Immature natural killer cell (primary cell): Measurements from ENCODE around the gene ANO1. TPM values are rescaled to one million over a fixed set of nuclear protein-coding genes. Genes with fewer than 3 reads are reported as not detected.

Experiments
- DNase-seq, 3 donors: peaks; one replicate each; pipeline ENCODE4 v3.0.0; 2022; ENCODE audit warnings: mixed read lengths in 1 of 3
- H3K27ac Mint-ChIP-seq, 6 donors: one replicate each; pipeline ENCODE4 v1.8.0; 2020; ENCODE audit warnings: mixed read lengths in 6 of 6, mild to moderate bottlenecking in 5 of 6, inconsistent platforms in 4 of 6, moderate library complexity in 3 of 6
- H3K27me3 Mint-ChIP-seq, 3 donors: one replicate each; pipeline ENCODE4 v1.8.0; 2020 to 2021; ENCODE audit warnings: low read depth in 3 of 3, mild to moderate bottlenecking in 3 of 3, mixed read lengths in 3 of 3, moderate library complexity in 3 of 3, inconsistent platforms in 1 of 3
- H3K36me3 Mint-ChIP-seq, 3 donors: one replicate each; pipeline ENCODE4 v1.8.0; 2020; ENCODE audit warnings: mixed read lengths in 3 of 3, inconsistent platforms in 2 of 3, mild to moderate bottlenecking in 2 of 3
- H3K4me1 Mint-ChIP-seq, 2 donors: one replicate each; pipeline ENCODE4 v1.8.0; 2020; ENCODE audit warnings: inconsistent platforms in 2 of 2, mild to moderate bottlenecking in 2 of 2, mixed read lengths in 2 of 2, moderate library complexity in 1 of 2
- H3K4me3 Mint-ChIP-seq, 5 donors: one replicate each; pipeline ENCODE4 v1.8.0; 2020; ENCODE audit warnings: mild to moderate bottlenecking in 5 of 5, mixed read lengths in 5 of 5, inconsistent platforms in 3 of 5, moderate library complexity in 3 of 5
- H3K9me3 Mint-ChIP-seq, 6 donors: one replicate each; pipeline ENCODE4 v1.8.0; 2020; ENCODE audit warnings: mild to moderate bottlenecking in 6 of 6, mixed read lengths in 6 of 6, inconsistent platforms in 4 of 6, moderate library complexity in 3 of 6
- polyA plus RNA-seq, 3 donors: library from polyadenylated mRNA; unstranded; fragments of 300-500 nt; fragmentation: Illumina TruSeq; gene quantifications; one replicate each; pipeline ENCODE4 v1.2.3, GENCODE V29; 2021

ANO1 gene
- polyA plus RNA-seq, 3 donors from 2014 or later = not detected

DNA sequence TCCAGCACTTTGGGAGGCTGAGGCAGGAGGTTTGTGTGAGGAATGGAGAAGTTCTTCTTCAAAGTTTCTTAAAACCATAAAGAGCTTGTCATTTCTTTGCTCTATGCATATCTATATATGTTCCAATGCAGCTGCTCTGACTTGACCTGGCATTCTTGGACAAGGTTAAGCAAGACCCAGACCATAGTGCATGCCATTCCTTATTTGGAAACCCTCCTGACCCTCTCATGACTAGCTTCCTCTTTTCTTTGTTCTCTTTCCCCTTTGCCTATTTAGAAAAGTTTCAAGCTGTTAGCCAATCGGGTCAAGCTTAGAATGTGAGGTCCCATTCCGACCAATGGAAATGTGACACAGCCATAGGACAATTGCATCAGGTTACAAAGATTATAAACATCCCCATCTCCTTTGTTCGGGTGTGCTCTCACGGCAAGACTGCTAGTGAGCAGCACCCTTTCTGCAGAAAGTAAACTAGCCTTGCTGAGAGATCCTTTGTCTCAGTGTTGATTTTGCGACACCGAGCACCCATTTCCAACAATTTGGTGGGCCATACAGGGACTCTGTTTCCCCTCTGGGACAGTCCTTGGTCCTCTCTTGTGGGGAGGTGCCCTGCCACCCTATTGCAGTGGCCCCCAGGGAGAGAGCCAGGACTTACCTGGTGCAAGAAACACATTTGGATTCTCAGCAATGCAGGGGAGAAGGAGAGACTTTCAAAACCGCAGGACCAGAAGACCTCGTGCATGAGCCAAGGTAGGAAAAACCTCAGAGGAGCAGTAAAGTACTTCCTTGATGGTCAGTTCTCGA, 39.9 kb upstream of the ANO1 start:
- Mint-ChIP-seq H3K27me3 (peaks cover 2 to 3% (median 2%) of the 10 kb centered on the region in 3 donors), H3K9me3 (peaks cover 0 to 18% (median 10%) of the 10 kb centered on the region in 6 donors)

DNA sequence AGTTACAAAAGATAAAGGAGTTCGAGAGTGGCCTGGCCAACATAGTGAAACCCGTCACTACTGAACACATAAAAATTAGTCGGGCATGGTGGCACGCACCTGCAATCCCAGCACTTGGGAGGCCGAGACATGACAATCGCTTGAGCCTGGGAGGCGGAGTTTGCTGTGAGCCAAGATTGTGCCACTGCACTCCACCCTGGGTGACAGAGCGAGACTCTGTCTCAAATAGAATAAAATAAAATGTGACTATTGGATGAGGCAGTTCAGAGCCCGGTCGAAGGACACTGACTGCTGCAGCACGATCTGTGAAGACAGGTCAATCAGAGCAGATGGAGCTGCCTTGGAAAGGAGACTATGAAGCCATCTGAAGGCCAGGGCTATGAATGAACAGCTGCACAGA, 37.7 kb upstream of the ANO1 start:
- H3K4me3 Mint-ChIP-seq = no peak overlapping the region
- H3K4me1 Mint-ChIP-seq = no peaks in the 10 kb centered on the region
- no peak for DNase-seq
- no peaks in the 10 kb centered on the region for H3K36me3 Mint-ChIP-seq
- H3K9me3 Mint-ChIP-seq = peaks cover 0 to 20% (median 11%) of the 10 kb centered on the region in 6 donors
- no peak overlapping the region for H3K27ac Mint-ChIP-seq
- H3K27me3 Mint-ChIP-seq = peaks cover 2 to 4% (median 3%) of the 10 kb centered on the region in 3 donors

More for the DNA sequence above, 39.9 kb upstream of the ANO1 start:
- Mint-ChIP-seq H3K36me3 (no peaks in the 10 kb centered on the region), H3K4me1 (no peaks in the 10 kb centered on the region), H3K27ac (no peak overlapping the region), H3K4me3 (no peak overlapping the region)
- DNase-seq = no peak

DNA sequence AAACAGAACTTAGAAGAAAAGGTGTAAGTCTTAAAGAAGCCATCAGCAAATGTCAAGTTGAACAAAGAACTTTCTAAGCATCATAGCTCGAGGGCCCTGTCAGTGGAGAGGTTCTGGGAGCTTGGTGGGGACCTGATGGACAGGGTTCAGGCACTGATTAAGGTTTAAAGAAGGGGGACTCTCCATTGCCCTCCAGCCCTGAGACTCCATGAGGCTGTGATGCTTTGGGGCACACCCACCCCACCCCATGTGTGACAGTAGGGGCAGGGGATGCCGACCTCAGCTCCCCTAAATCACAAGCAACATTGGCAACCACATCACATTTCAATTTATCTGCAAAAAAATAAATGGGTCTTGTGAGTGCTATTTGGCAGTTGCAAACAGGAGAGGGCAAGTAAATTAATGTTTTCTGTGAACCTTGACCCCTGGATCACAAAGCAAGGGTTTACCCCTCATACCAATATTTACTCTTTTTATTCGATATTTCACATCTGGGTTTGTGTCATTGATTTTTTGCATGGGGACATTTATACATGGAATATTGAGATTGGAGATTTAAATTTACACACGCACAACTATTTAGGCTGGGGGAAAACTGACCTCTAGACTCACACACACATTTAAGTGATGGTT, 37.1 kb upstream of the ANO1 start:
- Mint-ChIP-seq H3K27me3 (peaks cover 2 to 4% (median 3%) of the 10 kb centered on the region in 3 donors), H3K27ac (no peak overlapping the region), H3K4me1 (no peaks in the 10 kb centered on the region), H3K4me3 (no peak overlapping the region), H3K9me3 (peaks cover 0 to 20% (median 11%) of the 10 kb centered on the region in 6 donors), H3K36me3 (no peaks in the 10 kb centered on the region)
- no peak for DNase-seq

DNA sequence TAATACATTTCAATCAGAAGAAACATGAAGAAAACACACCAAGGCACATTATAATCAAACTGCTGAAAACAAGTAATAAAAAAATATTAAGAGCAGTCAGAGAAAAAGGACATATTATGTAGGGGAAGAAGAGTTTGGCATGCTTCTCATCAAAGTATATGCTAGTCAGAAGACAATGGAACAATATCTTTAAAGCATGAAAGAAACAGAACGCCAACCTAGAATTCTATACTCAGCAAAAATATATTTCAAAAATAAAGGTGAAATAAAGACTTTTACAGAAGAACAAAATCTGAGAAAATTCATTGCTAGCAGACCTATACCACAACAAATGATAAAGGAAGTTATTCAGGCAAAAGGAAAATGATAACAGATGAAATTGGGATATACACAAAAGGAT, 34.6 kb upstream of the ANO1 start:
- Mint-ChIP-seq H3K27me3 (peaks cover 1 to 2% (median 2%) of the 10 kb centered on the region in 3 donors), H3K4me1 (no peaks in the 10 kb centered on the region), H3K36me3 (no peaks in the 10 kb centered on the region), H3K9me3 (peaks cover 0 to 20% (median 11%) of the 10 kb centered on the region in 6 donors), H3K27ac (no peak overlapping the region), H3K4me3 (no peak overlapping the region)
- no peak for DNase-seq

DNA sequence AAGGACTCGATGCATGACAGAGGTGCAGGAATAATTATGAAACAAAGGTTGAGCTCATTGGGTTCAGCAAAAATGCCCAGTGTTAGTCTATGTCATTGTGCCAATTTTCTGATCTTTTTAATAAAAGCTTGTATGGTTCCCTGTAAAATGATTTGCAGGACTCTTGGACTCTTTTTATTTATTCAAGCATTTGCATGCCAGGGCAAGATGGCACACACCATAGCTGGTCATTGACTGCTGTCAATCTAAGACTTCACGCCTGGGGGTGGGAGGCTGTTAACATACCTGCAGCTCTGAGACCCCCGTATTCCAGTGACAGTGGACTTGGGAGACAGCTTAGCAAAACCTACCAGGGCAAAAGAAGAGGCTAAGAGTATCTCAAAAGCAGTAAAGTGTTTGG, 32.0 kb upstream of the ANO1 start:
- H3K4me3 Mint-ChIP-seq = no peak overlapping the region
- H3K9me3 Mint-ChIP-seq = peaks cover 0 to 16% (median 11%) of the 10 kb centered on the region in 6 donors
- no peak overlapping the region for H3K27ac Mint-ChIP-seq
- peaks cover 1 to 4% (median 4%) of the 10 kb centered on the region in 3 donors for H3K27me3 Mint-ChIP-seq
- H3K36me3 Mint-ChIP-seq = no peaks in the 10 kb centered on the region
- no peak for DNase-seq
- H3K4me1 Mint-ChIP-seq = no peaks in the 10 kb centered on the region

DNA sequence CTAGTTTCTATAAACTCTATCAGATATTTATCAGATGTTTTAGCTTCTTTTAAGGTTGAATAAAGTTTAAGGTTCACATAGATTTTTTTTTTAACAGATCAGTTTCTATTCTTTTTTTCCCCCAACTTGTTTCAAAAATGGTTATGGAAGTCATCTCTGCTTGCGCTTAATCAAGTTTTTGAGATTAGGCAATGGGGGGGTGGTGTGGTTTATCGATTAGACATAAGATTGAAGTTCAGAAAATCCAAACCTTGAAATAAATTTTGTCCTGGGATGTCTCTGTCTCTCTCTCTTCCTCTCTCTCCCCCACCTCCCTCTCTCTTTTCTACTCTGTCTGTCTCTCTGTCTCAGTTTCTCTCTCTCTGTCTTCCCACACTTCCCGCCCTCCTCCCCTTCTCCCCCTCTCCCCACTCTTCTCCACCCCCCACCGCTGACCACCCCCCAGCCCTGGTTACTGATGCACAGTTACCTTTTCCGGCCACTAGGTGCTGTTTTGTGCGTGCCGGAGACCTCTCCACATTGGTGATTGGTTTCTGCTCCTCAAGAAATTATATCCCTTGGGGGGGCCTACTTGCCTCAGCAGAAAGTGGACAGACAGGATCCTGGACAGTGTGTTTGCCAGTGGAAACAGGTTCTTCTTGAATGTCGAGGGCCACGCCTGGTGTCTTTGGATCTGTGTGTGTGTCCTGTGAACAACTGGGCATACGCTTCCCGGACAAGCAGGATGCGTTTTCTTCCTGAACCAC, 29.7 kb upstream of the ANO1 start:
- DNase-seq = no peak
- H3K4me3 Mint-ChIP-seq = no peak overlapping the region
- no peaks in the 10 kb centered on the region for H3K9me3 Mint-ChIP-seq
- peaks cover 2 to 9% (median 4%) of the 10 kb centered on the region in 3 donors for H3K27me3 Mint-ChIP-seq
- no peak overlapping the region for H3K27ac Mint-ChIP-seq
- no peaks in the 10 kb centered on the region for H3K36me3 Mint-ChIP-seq
- H3K4me1 Mint-ChIP-seq = no peaks in the 10 kb centered on the region

DNA sequence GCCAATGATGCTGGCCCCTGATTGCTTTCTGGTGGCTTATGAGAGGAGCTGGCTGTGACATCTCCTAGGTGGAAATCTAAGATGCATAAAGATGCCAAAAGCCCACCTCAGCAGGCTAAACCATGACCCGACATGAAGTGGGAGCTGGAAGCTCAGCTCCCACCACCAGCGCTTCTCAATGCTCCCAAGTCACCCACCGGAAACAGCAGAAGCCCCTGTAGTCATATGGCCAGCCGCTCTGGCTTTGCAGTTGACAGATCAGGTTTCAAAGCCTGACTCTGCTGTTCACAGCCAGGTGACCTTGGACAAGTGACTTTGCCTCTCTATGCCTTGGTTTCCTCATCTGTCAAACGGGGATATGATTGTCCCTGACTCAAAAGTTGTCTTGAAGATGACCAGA, 29.1 kb upstream of the ANO1 start:
- Mint-ChIP-seq H3K36me3 (no peaks in the 10 kb centered on the region), H3K4me3 (no peak overlapping the region), H3K27ac (no peak overlapping the region), H3K9me3 (no peaks in the 10 kb centered on the region), H3K27me3 (peaks cover 2 to 9% (median 4%) of the 10 kb centered on the region in 3 donors), H3K4me1 (no peaks in the 10 kb centered on the region)
- DNase-seq = no peak

DNA sequence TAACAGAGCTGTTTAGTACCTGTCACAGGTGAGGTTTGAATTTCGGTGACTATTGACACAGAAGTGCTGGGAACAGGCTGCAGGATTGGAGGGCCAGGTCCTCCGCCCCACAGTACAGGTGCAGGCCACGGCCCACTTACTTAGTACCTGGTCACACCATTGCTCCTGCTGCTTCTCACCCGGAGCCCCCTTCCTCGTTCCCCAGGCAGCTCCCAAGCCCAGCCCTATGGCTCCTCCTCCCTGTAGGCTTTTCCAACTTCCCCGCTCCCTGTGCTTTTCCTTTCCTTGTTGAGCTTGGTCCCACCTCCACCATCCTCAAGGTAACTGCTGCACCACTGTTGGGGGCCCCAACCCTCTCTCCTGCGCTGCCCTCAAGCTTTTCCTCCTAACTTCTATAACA, 27.9 kb upstream of the ANO1 start:
- DNase-seq = no peak
- Mint-ChIP-seq H3K9me3 (no peaks in the 10 kb centered on the region), H3K36me3 (no peaks in the 10 kb centered on the region), H3K4me3 (no peak overlapping the region), H3K27me3 (peaks cover 2 to 9% (median 2%) of the 10 kb centered on the region in 3 donors), H3K4me1 (no peaks in the 10 kb centered on the region), H3K27ac (no peak overlapping the region)

DNA sequence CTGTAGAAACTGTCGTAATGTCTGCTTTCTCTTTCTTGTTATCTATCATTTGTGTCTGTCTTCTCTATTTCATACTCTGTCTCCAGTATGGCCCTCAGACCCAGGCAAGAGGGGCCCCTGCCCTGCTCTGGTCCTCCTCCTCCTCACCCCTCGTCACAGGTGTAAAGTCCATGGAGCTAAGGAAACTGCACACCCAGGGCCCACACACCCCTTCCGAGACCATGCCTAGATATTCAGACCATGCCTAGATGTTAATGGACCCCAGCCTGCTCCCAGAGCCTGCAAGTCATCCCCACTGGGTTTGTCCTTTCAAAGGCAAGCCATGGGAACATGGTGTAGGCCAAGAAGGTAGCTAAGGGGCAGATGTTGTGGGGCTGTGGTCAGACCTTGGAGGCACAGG, 24.1 kb upstream of the ANO1 start:
- Mint-ChIP-seq H3K4me1 (no peaks in the 10 kb centered on the region), H3K27me3 (peaks cover 2 to 16% (median 4%) of the 10 kb centered on the region in 3 donors), H3K4me3 (no peak overlapping the region), H3K9me3 (peaks cover 0 to 16% (median 6%) of the 10 kb centered on the region in 6 donors), H3K36me3 (peaks cover 0 to 4% (median 0%) of the 10 kb centered on the region in 3 donors), H3K27ac (no peak overlapping the region)
- DNase-seq = no peak

DNA sequence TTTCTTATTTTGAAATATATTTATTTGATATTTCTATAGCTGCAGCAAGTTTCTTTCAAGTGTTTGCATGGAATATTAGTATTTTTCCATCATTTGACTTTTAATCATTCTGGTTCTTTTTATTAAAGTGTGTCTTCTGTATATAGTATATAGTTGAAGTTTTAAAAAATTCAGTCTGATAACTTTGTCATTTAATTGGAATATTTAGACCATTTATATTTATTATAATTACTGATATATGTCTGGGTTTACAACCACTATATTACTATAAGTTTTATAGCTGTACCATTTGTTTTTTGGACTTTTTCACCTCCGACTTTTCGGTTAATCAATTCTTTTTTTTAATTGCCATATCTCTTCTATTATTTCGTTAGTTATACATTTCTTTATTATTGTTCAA, 22.7 kb upstream of the ANO1 start:
- DNase-seq = no peak
- Mint-ChIP-seq H3K4me1 (no peaks in the 10 kb centered on the region), H3K9me3 (peaks cover 0 to 16% (median 6%) of the 10 kb centered on the region in 6 donors), H3K27me3 (peaks cover 0 to 16% (median 4%) of the 10 kb centered on the region in 3 donors), H3K36me3 (peaks cover 0 to 4% (median 0%) of the 10 kb centered on the region in 3 donors), H3K27ac (no peak overlapping the region), H3K4me3 (no peak overlapping the region)

DNA sequence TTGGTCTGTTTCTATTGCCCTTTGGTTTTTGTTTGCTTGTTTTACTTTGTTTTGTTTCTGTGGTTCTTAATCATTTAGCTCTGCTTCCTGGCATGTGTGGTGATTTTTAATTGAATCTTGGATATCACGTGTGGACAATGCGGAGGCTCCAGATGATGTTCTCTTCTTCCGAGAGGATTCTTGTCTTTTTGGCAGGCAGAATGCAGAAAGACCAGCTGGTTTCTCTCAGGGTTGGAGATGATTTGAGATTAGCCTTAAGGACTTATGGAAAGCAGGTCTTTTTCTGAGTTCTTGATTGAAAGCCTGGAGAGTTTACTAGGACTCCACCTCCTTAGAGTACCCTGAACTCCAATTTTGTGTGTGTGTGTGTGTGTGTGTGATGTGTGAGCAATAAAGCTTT, 21.0 kb upstream of the ANO1 start:
- Mint-ChIP-seq H3K27ac (no peak overlapping the region), H3K4me1 (no peaks in the 10 kb centered on the region), H3K27me3 (peaks cover 0 to 10% (median 2%) of the 10 kb centered on the region in 3 donors), H3K4me3 (no peak overlapping the region), H3K9me3 (peaks cover 0 to 16% (median 7%) of the 10 kb centered on the region in 6 donors), H3K36me3 (peaks cover 0 to 4% (median 0%) of the 10 kb centered on the region in 3 donors)
- DNase-seq = no peak

DNA sequence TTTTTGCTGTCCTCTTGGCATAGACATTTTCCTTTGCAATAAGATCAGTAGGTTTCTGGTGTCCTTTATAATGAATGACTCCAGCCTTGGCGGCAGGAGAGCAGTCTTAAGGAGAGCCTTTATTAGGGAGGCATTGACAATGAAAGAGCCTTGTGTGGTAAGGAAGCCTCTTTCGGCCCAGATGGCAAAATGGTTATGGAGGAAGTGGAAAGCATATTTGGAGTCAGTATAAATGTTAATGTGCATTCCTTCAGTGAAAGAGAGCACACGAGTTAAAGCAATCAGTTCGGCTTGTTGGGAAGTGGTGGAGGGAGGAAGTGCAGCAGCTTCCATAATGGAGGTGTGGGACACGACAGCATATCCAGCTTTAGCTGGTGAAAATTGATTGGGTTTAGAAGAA, 18.1 kb upstream of the ANO1 start:
- peaks cover 0 to 4% (median 0%) of the 10 kb centered on the region in 3 donors for H3K36me3 Mint-ChIP-seq
- H3K27ac Mint-ChIP-seq = no peak overlapping the region
- H3K27me3 Mint-ChIP-seq = peaks cover 0 to 13% (median 4%) of the 10 kb centered on the region in 3 donors

DNA sequence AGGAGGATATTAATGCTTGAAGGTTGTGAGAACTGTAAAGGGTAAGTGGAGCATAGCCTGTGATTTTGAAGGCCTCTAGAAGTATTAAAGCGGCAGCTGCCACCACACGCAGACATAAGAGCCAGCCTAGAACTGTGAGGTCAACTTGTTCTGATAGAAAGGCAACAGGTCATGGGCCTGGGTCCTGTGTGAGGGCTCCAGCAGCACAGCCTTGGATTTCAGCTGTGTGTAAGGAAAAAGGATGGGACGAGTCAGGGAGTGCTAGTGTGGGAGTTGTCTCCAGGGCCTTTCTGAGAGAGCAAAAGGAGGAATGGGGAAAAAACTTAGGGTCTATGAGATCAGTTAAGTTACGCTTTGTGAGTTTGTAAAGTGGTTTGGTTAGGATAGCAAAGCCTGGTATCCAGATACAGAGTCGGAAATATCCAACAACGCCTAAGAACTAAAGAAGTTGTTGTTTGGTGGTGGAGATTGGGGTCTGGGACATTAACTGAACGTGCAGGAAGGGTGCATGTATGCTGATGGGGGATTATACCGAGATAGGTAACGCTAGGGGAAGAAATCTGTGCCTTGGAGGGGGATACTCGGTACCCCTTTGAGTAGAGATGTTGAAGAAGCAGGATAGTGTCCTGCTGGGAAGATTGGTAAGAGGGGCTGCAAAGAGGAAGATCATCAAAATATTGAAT, 17.4 kb upstream of the ANO1 start:
- H3K4me1 Mint-ChIP-seq = no peaks in the 10 kb centered on the region
- H3K9me3 Mint-ChIP-seq = peaks cover 0 to 13% (median 5%) of the 10 kb centered on the region in 6 donors
- H3K27me3 Mint-ChIP-seq = peaks cover 0 to 15% (median 4%) of the 10 kb centered on the region in 3 donors
- no peak overlapping the region for H3K4me3 Mint-ChIP-seq
- H3K36me3 Mint-ChIP-seq = peaks cover 0 to 3% (median 0%) of the 10 kb centered on the region in 3 donors
- no peak overlapping the region for H3K27ac Mint-ChIP-seq
- no peak for DNase-seq

More for the DNA sequence above, 18.1 kb upstream of the ANO1 start:
- Mint-ChIP-seq H3K4me3 (no peak overlapping the region), H3K4me1 (no peaks in the 10 kb centered on the region), H3K9me3 (peaks cover 0 to 16% (median 7%) of the 10 kb centered on the region in 6 donors)
- no peak for DNase-seq
